GM12892 (cell line): ENCODE measurements around the gene VIM.

Experiments used
- POLR2AphosphoS5 ChIP-seq: IDR thresholded peaks from 2 replicates; pipeline ENCODE4 v1.6.1; 2011; ENCODE audit warnings: low read depth, low read length, control low read depth
- TAF1 ChIP-seq: IDR thresholded peaks from 2 replicates; pipeline ENCODE4 v1.6.1; 2011; ENCODE audit warnings: low read depth, mild to moderate bottlenecking, control low read depth, low read length, borderline replicate concordance

GRCh38 chr10:17238445-17239291, 10.6 kb downstream of the VIM start:
- TF ChIP-seq TAF1 (no peak), POLR2AphosphoS5 (no peak; the same call in 1 of the 2 replicates)
